GM12872 (cell line): ENCODE data around the gene SEMA5A.

Experiments
- TF ChIP-seq, protein P1 (sequence below): IDR thresholded peaks from 3 replicates; pipeline ENCODE4 v1.5.1; 2011; ENCODE audit warnings: low read depth, mild to moderate bottlenecking, low read length, moderate library complexity; ENCODE audit not compliant: insufficient read depth

SEMA5A gene

DNA sequence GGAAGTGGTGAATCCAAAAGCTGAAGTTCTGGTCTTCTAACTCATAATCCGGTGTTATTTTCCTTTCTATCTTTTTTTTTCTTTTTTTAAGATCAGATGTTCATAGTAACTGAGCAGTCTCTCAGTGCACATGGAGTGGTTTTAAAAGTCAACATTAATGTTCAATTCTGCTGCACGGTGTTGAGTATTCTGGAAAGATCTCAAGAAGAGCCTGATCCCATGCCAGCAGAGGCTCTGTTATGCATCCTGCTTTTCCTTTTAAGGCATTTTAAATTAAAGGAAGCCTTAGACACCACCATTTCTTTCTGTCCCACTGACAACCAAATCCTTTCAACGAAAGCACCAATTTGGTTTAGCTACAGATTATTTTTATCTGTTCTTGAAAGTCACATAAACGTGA lies 33.4 kb downstream of the SEMA5A start:
- TF ChIP-seq, protein P1, sequence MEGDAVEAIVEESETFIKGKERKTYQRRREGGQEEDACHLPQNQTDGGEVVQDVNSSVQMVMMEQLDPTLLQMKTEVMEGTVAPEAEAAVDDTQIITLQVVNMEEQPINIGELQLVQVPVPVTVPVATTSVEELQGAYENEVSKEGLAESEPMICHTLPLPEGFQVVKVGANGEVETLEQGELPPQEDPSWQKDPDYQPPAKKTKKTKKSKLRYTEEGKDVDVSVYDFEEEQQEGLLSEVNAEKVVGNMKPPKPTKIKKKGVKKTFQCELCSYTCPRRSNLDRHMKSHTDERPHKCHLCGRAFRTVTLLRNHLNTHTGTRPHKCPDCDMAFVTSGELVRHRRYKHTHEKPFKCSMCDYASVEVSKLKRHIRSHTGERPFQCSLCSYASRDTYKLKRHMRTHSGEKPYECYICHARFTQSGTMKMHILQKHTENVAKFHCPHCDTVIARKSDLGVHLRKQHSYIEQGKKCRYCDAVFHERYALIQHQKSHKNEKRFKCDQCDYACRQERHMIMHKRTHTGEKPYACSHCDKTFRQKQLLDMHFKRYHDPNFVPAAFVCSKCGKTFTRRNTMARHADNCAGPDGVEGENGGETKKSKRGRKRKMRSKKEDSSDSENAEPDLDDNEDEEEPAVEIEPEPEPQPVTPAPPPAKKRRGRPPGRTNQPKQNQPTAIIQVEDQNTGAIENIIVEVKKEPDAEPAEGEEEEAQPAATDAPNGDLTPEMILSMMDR, result no peak

DNA sequence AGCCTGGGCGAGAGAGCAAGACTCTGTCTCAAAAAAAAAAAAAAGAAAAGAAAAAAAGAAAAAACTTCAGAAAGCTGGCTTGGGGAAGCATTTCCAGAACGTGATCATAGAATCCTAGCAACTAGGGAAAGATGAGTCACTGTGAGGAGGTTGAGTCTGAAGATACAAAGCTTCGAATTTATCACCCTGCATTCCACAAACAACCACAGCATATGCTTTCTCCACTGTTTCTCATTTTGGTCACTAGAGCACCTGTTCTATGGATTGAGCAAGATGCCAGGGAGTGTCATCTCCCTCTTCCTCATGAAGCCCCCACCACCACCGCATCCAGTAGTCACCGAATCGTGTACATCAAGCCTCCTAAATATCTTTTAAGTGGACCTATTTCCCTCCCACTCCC lies 37.9 kb downstream of the SEMA5A start:
- TF ChIP-seq, protein P1, result no peak

DNA sequence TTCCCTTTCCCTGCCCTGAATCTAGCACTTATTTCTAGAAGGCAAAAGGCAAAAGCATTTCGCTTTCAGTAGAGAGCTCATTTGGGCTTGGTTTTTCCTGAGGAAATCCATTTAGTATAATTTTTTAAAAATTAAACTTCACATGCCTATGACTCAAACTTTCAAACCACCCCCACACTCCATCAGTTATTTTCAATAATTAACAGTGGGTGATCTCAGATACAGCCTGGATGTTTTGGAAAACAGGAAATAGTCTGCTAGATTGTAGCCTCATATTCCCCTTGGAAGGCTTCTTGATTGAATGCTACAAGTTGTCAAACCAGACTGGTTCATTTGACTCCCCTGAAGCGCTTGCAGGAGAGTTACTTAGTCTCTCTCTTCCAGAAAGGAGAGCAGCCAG lies 40.6 kb downstream of the SEMA5A start:
- TF ChIP-seq, protein P1, result no peak

DNA sequence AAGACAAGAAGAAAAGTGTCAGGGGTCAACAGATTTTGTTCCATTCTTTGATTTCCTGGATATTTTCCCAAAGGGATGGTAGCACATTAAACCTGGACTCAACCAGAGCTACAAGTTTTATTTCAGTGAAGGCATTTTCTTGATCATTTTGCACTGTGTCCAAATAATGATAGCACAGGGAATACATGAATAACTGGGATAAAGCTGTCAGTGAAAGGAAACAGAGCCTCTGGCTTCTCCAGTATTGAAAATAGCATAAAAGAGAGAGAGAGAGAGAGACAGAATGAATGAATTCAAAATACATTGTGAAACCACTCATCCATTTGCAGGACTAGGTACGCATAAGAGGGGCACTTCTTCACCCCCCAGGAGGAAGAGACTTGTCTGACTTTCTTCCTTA lies 43.0 kb downstream of the SEMA5A start:
- TF ChIP-seq, protein P1, result no peak

DNA sequence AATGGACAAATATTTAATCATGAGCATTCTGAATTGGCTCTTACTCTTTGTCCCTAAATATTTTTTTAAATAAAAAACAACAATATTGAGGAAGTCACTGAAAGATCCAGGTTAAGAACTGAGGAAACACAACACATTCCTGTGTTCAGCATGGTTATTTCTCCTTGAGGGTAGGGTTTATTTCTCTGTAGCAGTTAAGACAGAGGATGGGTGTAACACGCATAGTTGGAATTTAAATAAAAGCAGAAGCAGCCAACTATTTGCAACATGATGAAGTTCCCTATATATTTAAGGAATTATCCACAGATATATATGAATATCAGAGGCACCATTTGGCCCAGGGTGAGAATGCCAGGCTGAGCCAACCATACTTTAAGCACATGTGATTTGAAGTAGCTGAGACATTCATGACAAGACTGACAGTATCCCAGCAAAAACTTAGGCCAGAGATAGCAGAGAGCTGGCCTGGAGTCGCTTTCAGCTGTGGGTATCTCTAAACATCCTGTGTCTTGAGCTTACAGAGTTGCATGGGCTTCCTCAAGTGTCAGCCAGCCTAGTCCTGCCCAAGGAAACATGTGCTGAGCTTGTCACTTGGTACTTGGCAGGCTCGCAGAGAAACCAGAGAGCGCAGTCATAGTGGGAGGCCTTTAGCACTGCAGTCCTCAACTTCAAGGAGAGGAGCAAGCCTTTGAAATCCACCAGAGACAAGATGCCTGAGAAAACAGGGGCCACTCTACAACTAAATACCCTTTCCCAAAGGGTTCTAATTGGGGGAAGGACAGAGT lies 43.6 kb downstream of the SEMA5A start:
- TF ChIP-seq, protein P1, result no peak

DNA sequence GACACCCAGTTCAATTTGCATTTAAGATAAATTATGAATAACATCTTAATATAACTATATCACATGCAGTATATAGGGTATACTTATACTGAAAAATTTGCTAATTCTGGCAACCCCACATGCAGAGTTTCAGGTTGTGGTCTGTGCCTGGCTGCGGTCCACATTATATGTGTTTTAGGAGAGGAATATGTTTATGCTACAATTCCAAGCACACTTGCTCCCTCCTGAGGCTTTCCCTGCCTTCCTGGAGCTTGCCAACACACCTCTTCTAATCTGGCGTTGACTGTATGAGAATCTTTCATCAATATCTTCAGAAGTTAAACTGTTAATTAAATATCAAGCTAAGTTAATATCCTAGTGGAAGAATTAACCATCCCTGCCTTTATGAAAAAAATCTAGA lies 45.2 kb downstream of the SEMA5A start:
- TF ChIP-seq, protein P1, result no peak

DNA sequence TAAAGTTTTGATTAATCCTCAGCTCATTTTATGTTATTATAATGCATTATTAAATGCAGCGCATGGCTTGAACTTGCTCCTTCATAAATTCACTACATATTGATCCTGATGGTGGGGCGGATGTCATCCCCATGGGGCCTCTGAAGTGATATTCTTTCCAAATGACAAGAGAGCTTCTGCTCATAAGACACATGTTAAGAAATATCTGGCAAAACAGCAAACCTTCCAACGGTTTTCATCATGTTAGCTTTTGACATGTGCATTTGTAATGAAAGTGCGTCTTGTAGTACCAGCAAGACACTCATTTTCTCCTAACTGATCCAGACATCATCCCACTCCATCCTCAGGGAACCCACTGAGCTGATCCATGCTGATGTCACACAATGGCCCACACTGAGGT lies 45.7 kb downstream of the SEMA5A start:
- TF ChIP-seq, protein P1, result no peak
